HEK293 (cell line): ENCODE data around the gene GNAT1.

ENCODE experiments used
- CTCF ChIA-PET: fragments of 350-600 bp; formaldehyde crosslinking; extraction: SDS; loops from one replicate; lab custom pipeline; 2021; ENCODE audit warnings: antibody characterized with exemption; lab: Yijun Ruan, JAX
- POLR2A ChIA-PET: fragments of 300-600 bp; formaldehyde crosslinking; extraction: SDS; loops from one replicate; lab custom pipeline; 2020; ENCODE audit warnings: antibody characterized with exemption, inconsistent platforms; lab: Yijun Ruan, JAX
- H3K27ac ChIP-seq: fragments of 200-500 bp; sonication (Bioruptor generic); 2 replicates; pipeline ENCODE4 v1.5.1; 2014; ENCODE audit warnings: low read depth, low read length, control low read depth, inconsistent platforms; ENCODE audit errors: extremely low read depth
- H3K36me3 ChIP-seq, 2 experiments: fragments of 200-500 bp in 1 of 2; sonication (Bioruptor generic) in 1 of 2; 1 replicate in 1 of 2; 2 replicates in 1 of 2; pipeline ENCODE4 v1.5.1; 2014 to 2017; ENCODE audit warnings: inconsistent platforms in 2 of 2, low read length in 2 of 2; ENCODE audit not compliant: control insufficient read depth in 2 of 2, insufficient read depth in 1 of 2
- H3K4me1 ChIP-seq: fragments of 200-500 bp; sonication (Bioruptor generic); 2 replicates; pipeline ENCODE4 v1.5.1; 2014; ENCODE audit warnings: mild to moderate bottlenecking, low read length, inconsistent platforms; ENCODE audit not compliant: control insufficient read depth, insufficient read depth
- H3K4me3 ChIP-seq: 2 replicates; pipeline ENCODE4 v1.5.1; 2011; ENCODE audit warnings: low read depth, mild to moderate bottlenecking, control low read depth, low read length, moderate library complexity
- H3K9me3 ChIP-seq: fragments of 200-500 bp; sonication (Bioruptor generic); 2 replicates; pipeline ENCODE4 v1.5.1; 2014; ENCODE audit warnings: low read depth, low read length, inconsistent platforms; ENCODE audit not compliant: control insufficient read depth, insufficient read depth
- BCL6B ChIP-seq: fragments of 450-650 bp; formaldehyde crosslinking; IDR thresholded peaks from 2 replicates; pipeline ENCODE4 v1.5.1; 2017; ENCODE audit warnings: missing biosample characterization, missing genetic modification characterization
- KLF16 ChIP-seq: fragments of 450-650 bp; formaldehyde crosslinking; IDR thresholded peaks from 2 replicates; pipeline ENCODE4 v1.5.1; 2017; ENCODE audit warnings: missing biosample characterization, missing genetic modification characterization
- PRDM2 ChIP-seq: fragments of 450-650 bp; formaldehyde crosslinking; IDR thresholded peaks from 2 replicates; pipeline ENCODE4 v1.5.1; 2016; ENCODE audit warnings: missing biosample characterization, missing genetic modification characterization, borderline replicate concordance
- ZBTB10 ChIP-seq: fragments of 450-650 bp; formaldehyde crosslinking; IDR thresholded peaks from 2 replicates; pipeline ENCODE4 v1.5.1; 2016; ENCODE audit warnings: missing biosample characterization, missing genetic modification characterization
- ZBTB17 ChIP-seq: fragments of 450-650 bp; formaldehyde crosslinking; IDR thresholded peaks from 2 replicates; pipeline ENCODE4 v1.5.1; 2016; ENCODE audit warnings: missing biosample characterization, missing genetic modification characterization
- ZBTB21 ChIP-seq: fragments of 450-650 bp; formaldehyde crosslinking; IDR thresholded peaks from 2 replicates; pipeline ENCODE4 v1.5.1; 2017; ENCODE audit warnings: missing biosample characterization, missing genetic modification characterization
- ZBTB26 ChIP-seq: fragments of 450-650 bp; formaldehyde crosslinking; optimal IDR thresholded peaks from 2 replicates; pipeline ENCODE3; 2016; ENCODE audit warnings: missing biosample characterization, mild to moderate bottlenecking, missing genetic modification characterization
- ZBTB7A ChIP-seq: fragments of 450-650 bp; formaldehyde crosslinking; IDR thresholded peaks from 2 replicates; pipeline ENCODE4 v1.5.1; 2016; ENCODE audit warnings: low read depth, missing biosample characterization, missing genetic modification characterization
- ZNF121 ChIP-seq: fragments of 450-650 bp; formaldehyde crosslinking; IDR thresholded peaks from 2 replicates; pipeline ENCODE4 v1.5.1; 2016; ENCODE audit warnings: missing biosample characterization, missing genetic modification characterization
- ZNF202 ChIP-seq: fragments of 450-650 bp; formaldehyde crosslinking; IDR thresholded peaks from 2 replicates; pipeline ENCODE4 v1.5.1; 2016; ENCODE audit warnings: missing biosample characterization, missing genetic modification characterization, borderline replicate concordance
- ZNF248 ChIP-seq: fragments of 450-650 bp; formaldehyde crosslinking; IDR thresholded peaks from 2 replicates; pipeline ENCODE4 v1.5.1; 2017; ENCODE audit warnings: missing biosample characterization, missing genetic modification characterization
- ZNF292 ChIP-seq: fragments of 450-650 bp; formaldehyde crosslinking; IDR thresholded peaks from 2 replicates; pipeline ENCODE4 v1.5.1; 2016; ENCODE audit warnings: low read depth, missing biosample characterization, missing genetic modification characterization, borderline replicate concordance
- ZNF302 ChIP-seq: fragments of 450-650 bp; formaldehyde crosslinking; IDR thresholded peaks from 2 replicates; pipeline ENCODE4 v1.5.1; 2016; ENCODE audit warnings: missing biosample characterization, missing genetic modification characterization, low read depth
- ZNF560 ChIP-seq: fragments of 450-650 bp; formaldehyde crosslinking; IDR thresholded peaks from 2 replicates; pipeline ENCODE4 v1.5.1; 2017; ENCODE audit warnings: missing biosample characterization, missing genetic modification characterization, borderline replicate concordance
- ZNF677 ChIP-seq: fragments of 450-650 bp; IDR thresholded peaks from 2 replicates; pipeline ENCODE4 v1.5.0; 2018; ENCODE audit warnings: missing biosample characterization, mild to moderate bottlenecking, missing genetic modification characterization, moderate library complexity
- ZNF704 ChIP-seq: fragments of 450-650 bp; formaldehyde crosslinking; IDR thresholded peaks from 2 replicates; pipeline ENCODE4 v1.5.1; 2016; ENCODE audit warnings: missing biosample characterization, missing genetic modification characterization
- ZSCAN5A ChIP-seq: fragments of 450-650 bp; formaldehyde crosslinking; IDR thresholded peaks from 2 replicates; pipeline ENCODE4 v1.5.1; 2016; ENCODE audit warnings: missing biosample characterization, missing genetic modification characterization

GNAT1 gene

GRCh38 chr3:50194128-50194902 lies 2.9 kb downstream of the GNAT1 start (continued):
- TF ChIP-seq PRDM2 (tag by site-specific recombination) (no peak), ZNF121 (tag by site-specific recombination) (no peak), ZNF202 (tag by site-specific recombination) (no peak), ZBTB7A (tag by site-specific recombination) (no peak), KLF16 (0 out of 2 replicates have a peak, but pooled peaks have one; percentile 46), BCL6B (tag by site-specific recombination) (no peak), ZNF560 (tag by site-specific recombination) (no peak), ZNF704 (tag by site-specific recombination) (no peak), ZNF302 (tag by site-specific recombination) (no peak), ZNF677 (tag by site-specific recombination) (no peak), ZSCAN5A (tag by site-specific recombination) (no peak), ZBTB21 (tag by site-specific recombination) (no peak)

GRCh38 chr3:50194903-50195500 lies 3.6 kb downstream of the GNAT1 start:
- H3K27ac ChIP-seq, result no peak overlapping the region
- TF ChIP-seq ZNF248 (tag by site-specific recombination), result no peak
- TF ChIP-seq ZBTB17, result 0 out of 2 replicates have a peak, but pooled peaks have one; percentile 3
- TF ChIP-seq ZNF292 (tag by site-specific recombination), result no peak
- TF ChIP-seq ZBTB26, result peak; percentile 14
- TF ChIP-seq ZBTB10, result no peak; the same call in 1 of the 2 replicates
- POLR2A ChIA-PET, result interaction anchor here (0.5 to 1.5 kb wide), 8 partner anchors 9 to 1150 kb away, joined by 3 to 7 read pairs (median 4); partner anchors contain the start of genes GNAI2, HYAL3, NAA80 and SLC38A3
- H3K36me3 ChIP-seq, result no peaks in the 10 kb centered on the region
- no peaks in the 10 kb centered on the region for H3K9me3 ChIP-seq
- H3K4me3 ChIP-seq, result no peak overlapping the region
- CTCF ChIA-PET, result interaction anchor here (0.6 to 7.7 kb wide), 36 partner anchors 9 to 193 kb away, joined by 3 to 237 read pairs (median 6); partner anchors contain the start of genes GNAI2, LSMEM2, SEMA3B and SLC38A3
- H3K4me1 ChIP-seq, result no peaks in the 10 kb centered on the region
